ENCODE measurements around the gene MAN1A2.

MAN1A2 gene

GRCh38 chr1:117568999-117569398 is 201.8 kb downstream of the MAN1A2 start:
- Histone ChIP-seq H3K27me3 (ENCODE audit: control insufficient read depth in 1 of 2, insufficient read depth in 2 of 2, low read length in 2 of 2) (no peaks in the 10 kb centered on the region), H3K9me3 (ENCODE audit: control insufficient read depth in 1 of 2, low read length in 2 of 2) (no peaks in the 10 kb centered on the region), H3K4me1 (ENCODE audit: control insufficient read depth in 1 of 2, insufficient read depth in 2 of 2, low read length in 2 of 2) (peaks cover 19 to 28% of the 10 kb centered on the region in 2 donors), H3K36me3 (ENCODE audit: control insufficient read depth in 1 of 2, insufficient read depth in 2 of 2, low read length in 2 of 2) (no peaks in the 10 kb centered on the region), H3K4me3 (ENCODE audit: low read depth in 1 of 2, low read length in 2 of 2) (no peak overlapping the region), H3K9ac (ENCODE audit: low read depth in 1 of 2, low read length in 2 of 2) (no peak overlapping the region), H3K27ac (ENCODE audit: low read depth, low read length) (no peak overlapping the region)

- no peaks in the 10 kb centered on the region for H3K9me3 ChIP-seq (ENCODE audit: control insufficient read depth in 1 of 2, low read length in 2 of 2)
- H3K27ac ChIP-seq (ENCODE audit: low read depth, low read length) = no peak overlapping the region
- no peak overlapping the region for H3K9ac ChIP-seq (ENCODE audit: low read depth in 1 of 2, low read length in 2 of 2)
- no peaks in the 10 kb centered on the region for H3K27me3 ChIP-seq (ENCODE audit: control insufficient read depth in 1 of 2, insufficient read depth in 2 of 2, low read length in 2 of 2)
- no peaks in the 10 kb centered on the region for H3K36me3 ChIP-seq (ENCODE audit: control insufficient read depth in 1 of 2, insufficient read depth in 2 of 2, low read length in 2 of 2)
- H3K4me1 ChIP-seq (ENCODE audit: control insufficient read depth in 1 of 2, insufficient read depth in 2 of 2, low read length in 2 of 2) = peaks cover 19 to 23% of the 10 kb centered on the region in 2 donors
- H3K4me3 ChIP-seq (ENCODE audit: low read depth in 1 of 2, low read length in 2 of 2) = no peak overlapping the region
Measured at GRCh38 chr1:117569856-117570255, 202.6 kb downstream of the MAN1A2 start.

- Histone ChIP-seq H3K27ac (ENCODE audit: low read depth, low read length) (no peak overlapping the region), H3K27me3 (ENCODE audit: control insufficient read depth in 1 of 2, insufficient read depth in 2 of 2, low read length in 2 of 2) (no peaks in the 10 kb centered on the region), H3K9ac (ENCODE audit: low read depth in 1 of 2, low read length in 2 of 2) (peak overlapping the region in 1 of 2 donors; percentile 35), H3K4me1 (ENCODE audit: control insufficient read depth in 1 of 2, insufficient read depth in 2 of 2, low read length in 2 of 2) (peaks cover 19 to 23% of the 10 kb centered on the region in 2 donors), H3K9me3 (ENCODE audit: control insufficient read depth in 1 of 2, low read length in 2 of 2) (no peaks in the 10 kb centered on the region), H3K4me3 (ENCODE audit: low read depth in 1 of 2, low read length in 2 of 2) (no peak overlapping the region), H3K36me3 (ENCODE audit: control insufficient read depth in 1 of 2, insufficient read depth in 2 of 2, low read length in 2 of 2) (no peaks in the 10 kb centered on the region)
Measured at GRCh38 chr1:117570988-117571409, 203.8 kb downstream of the MAN1A2 start.

- Histone ChIP-seq H3K4me1 (ENCODE audit: control insufficient read depth in 1 of 2, insufficient read depth in 2 of 2, low read length in 2 of 2) (peaks cover 19 to 23% of the 10 kb centered on the region in 2 donors), H3K9me3 (ENCODE audit: control insufficient read depth in 1 of 2, low read length in 2 of 2) (no peaks in the 10 kb centered on the region), H3K9ac (ENCODE audit: low read depth in 1 of 2, low read length in 2 of 2) (no peak overlapping the region), H3K27me3 (ENCODE audit: control insufficient read depth in 1 of 2, insufficient read depth in 2 of 2, low read length in 2 of 2) (no peaks in the 10 kb centered on the region), H3K27ac (ENCODE audit: low read depth, low read length) (no peak overlapping the region), H3K36me3 (ENCODE audit: control insufficient read depth in 1 of 2, insufficient read depth in 2 of 2, low read length in 2 of 2) (no peaks in the 10 kb centered on the region), H3K4me3 (ENCODE audit: low read depth in 1 of 2, low read length in 2 of 2) (no peak overlapping the region)
Measured at GRCh38 chr1:117571496-117571895, 204.2 kb downstream of the MAN1A2 start.

GRCh38 chr1:117572546-117572945 is 205.3 kb downstream of the MAN1A2 start:
- Histone ChIP-seq H3K27ac (ENCODE audit: low read depth, low read length) (no peak overlapping the region), H3K9me3 (ENCODE audit: control insufficient read depth in 1 of 2, low read length in 2 of 2) (no peaks in the 10 kb centered on the region), H3K9ac (ENCODE audit: low read depth in 1 of 2, low read length in 2 of 2) (no peak overlapping the region), H3K4me1 (ENCODE audit: control insufficient read depth in 1 of 2, insufficient read depth in 2 of 2, low read length in 2 of 2) (peaks cover 19 to 23% of the 10 kb centered on the region in 2 donors), H3K4me3 (ENCODE audit: low read depth in 1 of 2, low read length in 2 of 2) (no peak overlapping the region), H3K27me3 (ENCODE audit: control insufficient read depth in 1 of 2, insufficient read depth in 2 of 2, low read length in 2 of 2) (no peaks in the 10 kb centered on the region), H3K36me3 (ENCODE audit: control insufficient read depth in 1 of 2, insufficient read depth in 2 of 2, low read length in 2 of 2) (no peaks in the 10 kb centered on the region)

- H3K36me3 ChIP-seq (ENCODE audit: control insufficient read depth in 1 of 2, insufficient read depth in 2 of 2, low read length in 2 of 2) = no peaks in the 10 kb centered on the region
- H3K27ac ChIP-seq (ENCODE audit: low read depth, low read length) = no peak overlapping the region
- H3K9me3 ChIP-seq (ENCODE audit: control insufficient read depth in 1 of 2, low read length in 2 of 2) = no peaks in the 10 kb centered on the region
- peaks cover 19 to 23% of the 10 kb centered on the region in 2 donors for H3K4me1 ChIP-seq (ENCODE audit: control insufficient read depth in 1 of 2, insufficient read depth in 2 of 2, low read length in 2 of 2)
- H3K4me3 ChIP-seq (ENCODE audit: low read depth in 1 of 2, low read length in 2 of 2) = no peak overlapping the region
- H3K9ac ChIP-seq (ENCODE audit: low read depth in 1 of 2, low read length in 2 of 2) = no peak overlapping the region
- H3K27me3 ChIP-seq (ENCODE audit: control insufficient read depth in 1 of 2, insufficient read depth in 2 of 2, low read length in 2 of 2) = no peaks in the 10 kb centered on the region
Measured at GRCh38 chr1:117573386-117574023, 206.3 kb downstream of the MAN1A2 start.

- Histone ChIP-seq H3K4me1 (ENCODE audit: control insufficient read depth in 1 of 2, insufficient read depth in 2 of 2, low read length in 2 of 2) (peaks cover 19 to 23% of the 10 kb centered on the region in 2 donors), H3K4me3 (ENCODE audit: low read depth in 1 of 2, low read length in 2 of 2) (no peak overlapping the region), H3K9me3 (ENCODE audit: control insufficient read depth in 1 of 2, low read length in 2 of 2) (no peaks in the 10 kb centered on the region), H3K9ac (ENCODE audit: low read depth in 1 of 2, low read length in 2 of 2) (no peak overlapping the region), H3K27ac (ENCODE audit: low read depth, low read length) (no peak overlapping the region), H3K36me3 (ENCODE audit: control insufficient read depth in 1 of 2, insufficient read depth in 2 of 2, low read length in 2 of 2) (no peaks in the 10 kb centered on the region), H3K27me3 (ENCODE audit: control insufficient read depth in 1 of 2, insufficient read depth in 2 of 2, low read length in 2 of 2) (no peaks in the 10 kb centered on the region)
Measured at GRCh38 chr1:117574161-117574835, 207.0 kb downstream of the MAN1A2 start.

- Histone ChIP-seq H3K27ac (ENCODE audit: low read depth, low read length) (no peak overlapping the region), H3K4me3 (ENCODE audit: low read depth in 1 of 2, low read length in 2 of 2) (no peak overlapping the region), H3K36me3 (ENCODE audit: control insufficient read depth in 1 of 2, insufficient read depth in 2 of 2, low read length in 2 of 2) (no peaks in the 10 kb centered on the region), H3K9ac (ENCODE audit: low read depth in 1 of 2, low read length in 2 of 2) (no peak overlapping the region), H3K9me3 (ENCODE audit: control insufficient read depth in 1 of 2, low read length in 2 of 2) (no peaks in the 10 kb centered on the region), H3K4me1 (ENCODE audit: control insufficient read depth in 1 of 2, insufficient read depth in 2 of 2, low read length in 2 of 2) (peaks cover 18 to 21% of the 10 kb centered on the region in 2 donors), H3K27me3 (ENCODE audit: control insufficient read depth in 1 of 2, insufficient read depth in 2 of 2, low read length in 2 of 2) (no peaks in the 10 kb centered on the region)
Measured at GRCh38 chr1:117575586-117576225, 208.5 kb downstream of the MAN1A2 start.

GRCh38 chr1:117576236-117576635 is 209.0 kb downstream of the MAN1A2 start:
- Histone ChIP-seq H3K27ac (ENCODE audit: low read depth, low read length) (no peak overlapping the region), H3K9me3 (ENCODE audit: control insufficient read depth in 1 of 2, low read length in 2 of 2) (no peaks in the 10 kb centered on the region), H3K27me3 (ENCODE audit: control insufficient read depth in 1 of 2, insufficient read depth in 2 of 2, low read length in 2 of 2) (no peaks in the 10 kb centered on the region), H3K4me3 (ENCODE audit: low read depth in 1 of 2, low read length in 2 of 2) (no peak overlapping the region), H3K9ac (ENCODE audit: low read depth in 1 of 2, low read length in 2 of 2) (no peak overlapping the region), H3K36me3 (ENCODE audit: control insufficient read depth in 1 of 2, insufficient read depth in 2 of 2, low read length in 2 of 2) (no peaks in the 10 kb centered on the region), H3K4me1 (ENCODE audit: control insufficient read depth in 1 of 2, insufficient read depth in 2 of 2, low read length in 2 of 2) (peaks cover 13 to 16% of the 10 kb centered on the region in 2 donors)

GRCh38 chr1:117577191-117577885 is 210.1 kb downstream of the MAN1A2 start:
- no peak overlapping the region for H3K27ac ChIP-seq (ENCODE audit: low read depth, low read length)
- no peak overlapping the region for H3K9ac ChIP-seq (ENCODE audit: low read depth in 1 of 2, low read length in 2 of 2)
- no peaks in the 10 kb centered on the region for H3K27me3 ChIP-seq (ENCODE audit: control insufficient read depth in 1 of 2, insufficient read depth in 2 of 2, low read length in 2 of 2)
- no peak overlapping the region for H3K4me3 ChIP-seq (ENCODE audit: low read depth in 1 of 2, low read length in 2 of 2)
- peaks cover 6 to 7% of the 10 kb centered on the region in 2 donors for H3K4me1 ChIP-seq (ENCODE audit: control insufficient read depth in 1 of 2, insufficient read depth in 2 of 2, low read length in 2 of 2)
- H3K9me3 ChIP-seq (ENCODE audit: control insufficient read depth in 1 of 2, low read length in 2 of 2) = no peaks in the 10 kb centered on the region
- H3K36me3 ChIP-seq (ENCODE audit: control insufficient read depth in 1 of 2, insufficient read depth in 2 of 2, low read length in 2 of 2) = no peaks in the 10 kb centered on the region

Data from duodenal mucosa (tissue), 2 donors.